Measurements from ENCODE around the gene PLEKHM2. TPM values are rescaled to one million over a fixed set of nuclear protein-coding genes. Genes with fewer than 3 reads are reported as not detected.

PLEKHM2 gene
- total and polyA plus RNA-seq, 2 experiments from 2014 or later = 31.8 to 43.1 TPM

GRCh38 chr1:15720861-15721260 lies 36.7 kb downstream of the PLEKHM2 start:
- H3K36me3 ChIP-seq (replicated peaks; ENCODE audit: insufficient read depth, low read depth) = no peaks in the 10 kb centered on the region
- H3K27me3 ChIP-seq = no peaks in the 10 kb centered on the region
- DNase-seq (ENCODE audit: low spot score) = no peak
- no peak overlapping the region for H3K4me2 ChIP-seq
- TF ChIP-seq CTCF (IDR thresholded peaks at IDR 0.05; ENCODE audit: poor library complexity) (no peak), EZH2 (IDR thresholded peaks at IDR 0.05; ENCODE audit: borderline replicate concordance) (no peak), EZH2phosphoT487 (IDR thresholded peaks at IDR 0.05; ENCODE audit: low read depth, severe bottlenecking, unreplicated experiment) (no peak)
- H3K4me1 ChIP-seq (ENCODE audit: insufficient read depth) = peaks cover 11% of the 10 kb centered on the region
- H2AFZ ChIP-seq = no peak overlapping the region
- no peak overlapping the region for H3K27ac ChIP-seq
- H3K9me3 ChIP-seq (ENCODE audit: low read depth) = no peaks in the 10 kb centered on the region
- no peaks in the 10 kb centered on the region for H4K20me1 ChIP-seq (ENCODE audit: insufficient read depth, poor library complexity, severe bottlenecking)
- peaks cover 6% of the 10 kb centered on the region for H3K79me2 ChIP-seq
- no peak overlapping the region for H3K4me3 ChIP-seq
- no peaks in the 10 kb centered on the region for H3K9me2 ChIP-seq (replicated peaks; ENCODE audit: insufficient read depth)
- 100% methylated on average over 3 of the region's 3 CpGs for WGBS (ENCODE audit: low lambda C conversion rate, missing lambda C conversion rate)

GRCh38 chr1:15722411-15722810 lies 38.3 kb downstream of the PLEKHM2 start:
- no peak overlapping the region for H2AFZ ChIP-seq
- H4K20me1 ChIP-seq (ENCODE audit: insufficient read depth, poor library complexity, severe bottlenecking) = no peaks in the 10 kb centered on the region
- TF ChIP-seq EZH2phosphoT487 (IDR thresholded peaks at IDR 0.05; ENCODE audit: low read depth, severe bottlenecking, unreplicated experiment) (no peak), EZH2 (IDR thresholded peaks at IDR 0.05; ENCODE audit: borderline replicate concordance) (no peak), CTCF (IDR thresholded peaks at IDR 0.05; ENCODE audit: poor library complexity) (no peak)
- H3K79me2 ChIP-seq = no peaks in the 10 kb centered on the region
- no peak overlapping the region for H3K27ac ChIP-seq
- H3K9me2 ChIP-seq (replicated peaks; ENCODE audit: insufficient read depth) = no peaks in the 10 kb centered on the region
- no peak overlapping the region for H3K4me3 ChIP-seq
- no peaks in the 10 kb centered on the region for H3K9me3 ChIP-seq (ENCODE audit: low read depth)
- H3K27me3 ChIP-seq = no peaks in the 10 kb centered on the region
- no peak for DNase-seq (ENCODE audit: low spot score)
- no peaks in the 10 kb centered on the region for H3K36me3 ChIP-seq (replicated peaks; ENCODE audit: insufficient read depth, low read depth)
- H3K4me1 ChIP-seq (ENCODE audit: insufficient read depth) = peaks cover 11% of the 10 kb centered on the region
- no peak overlapping the region for H3K4me2 ChIP-seq
- WGBS (ENCODE audit: low lambda C conversion rate, missing lambda C conversion rate) = 89% methylated on average over 4 of the region's 4 CpGs

GRCh38 chr1:15722836-15723532 lies 38.9 kb downstream of the PLEKHM2 start:
- Histone ChIP-seq H3K27me3 (no peaks in the 10 kb centered on the region), H3K9me3 (ENCODE audit: low read depth) (no peaks in the 10 kb centered on the region), H3K9me2 (replicated peaks; ENCODE audit: insufficient read depth) (no peaks in the 10 kb centered on the region), H3K4me3 (no peak overlapping the region), H3K4me1 (ENCODE audit: insufficient read depth) (peaks cover 6% of the 10 kb centered on the region), H3K27ac (no peak overlapping the region), H4K20me1 (ENCODE audit: insufficient read depth, poor library complexity, severe bottlenecking) (no peaks in the 10 kb centered on the region), H3K4me2 (no peak overlapping the region), H3K79me2 (no peaks in the 10 kb centered on the region), H2AFZ (no peak overlapping the region), H3K36me3 (replicated peaks; ENCODE audit: insufficient read depth, low read depth) (no peaks in the 10 kb centered on the region)
- no peak for TF ChIP-seq EZH2phosphoT487 (IDR thresholded peaks at IDR 0.05; ENCODE audit: low read depth, severe bottlenecking, unreplicated experiment)
- no peak for TF ChIP-seq CTCF (IDR thresholded peaks at IDR 0.05; ENCODE audit: poor library complexity)
- no peak for TF ChIP-seq EZH2 (IDR thresholded peaks at IDR 0.05; ENCODE audit: borderline replicate concordance)
- DNase-seq (ENCODE audit: low spot score) = no peak
- 86% methylated on average over 13 of the region's 13 CpGs for WGBS (ENCODE audit: low lambda C conversion rate, missing lambda C conversion rate)

All from hepatocyte (in vitro differentiated cells).